K562 (cell line): ENCODE measurements around the gene CYP51A1. TPM values are rescaled to one million over a fixed set of nuclear protein-coding genes. Genes with fewer than 3 reads are reported as not detected.

Experiments
- ARID3A ChIP-seq: IDR thresholded peaks from 2 replicates; pipeline ENCODE4 v1.6.1; 2012; ENCODE audit warnings: low read depth, low read length, improper control_type of control experiment, borderline replicate concordance
- CBX1 ChIP-seq: sonication (generic); IDR thresholded peaks from 2 replicates; pipeline ENCODE4 v1.6.1; 2016; ENCODE audit warnings: antibody characterized with exemption, low read depth, mild to moderate bottlenecking
- CEBPB ChIP-seq: fragments of 450-650 bp; IDR thresholded peaks from 2 replicates; pipeline ENCODE4 v1.6.1; 2016; ENCODE audit warnings: missing genetic modification characterization, missing compliant biosample characterization
- CEBPG ChIP-seq, 3 experiments: fragments of 200-800 bp in 1 of 3; sonication (Bioruptor generic) in 1 of 3; sonication (generic) in 1 of 3; formaldehyde crosslinking in 1 of 3; IDR thresholded peaks in 2 of 3; conservative IDR thresholded peaks in 1 of 3; 2 replicates each; pipeline versions ENCODE4 v1.6.1 to v1.8.0; 2016 to 2022; ENCODE audit warnings: missing compliant biosample characterization in 2 of 3, missing genetic modification characterization in 2 of 3, mild to moderate bottlenecking in 1 of 3, missing genetic modification reagents in 1 of 3
- DLX4 ChIP-seq: fragments of 250-450 bp; sonication (Bioruptor Pico); IDR thresholded peaks from 2 replicates; pipeline ENCODE4 v1.6.1; 2021; ENCODE audit warnings: mild to moderate bottlenecking
- ELF1 ChIP-seq: fragments of 200-800 bp; sonication (Bioruptor generic); IDR thresholded peaks from 2 replicates; pipeline ENCODE4 v1.6.1; 2016; ENCODE audit warnings: missing genetic modification characterization, missing compliant biosample characterization
- ELF2 ChIP-seq: fragments of 250-450 bp; sonication (Bioruptor Pico); IDR thresholded peaks from 2 replicates; pipeline ENCODE4 v1.5.0; 2021; ENCODE audit warnings: mild to moderate bottlenecking
- ESRRA ChIP-seq: fragments of 450-650 bp; IDR thresholded peaks from 2 replicates; pipeline ENCODE4 v1.6.1; 2014; ENCODE audit warnings: low read depth, mild to moderate bottlenecking, moderate library complexity, borderline replicate concordance
- ESRRB ChIP-seq: fragments of 250-450 bp; sonication (Bioruptor Pico); IDR thresholded peaks from 2 replicates; pipeline ENCODE4 v1.5.0; 2020; ENCODE audit warnings: mild to moderate bottlenecking, moderate library complexity, borderline replicate concordance
- LCOR ChIP-seq: sonication (generic); formaldehyde crosslinking; IDR thresholded peaks from 2 replicates; pipeline ENCODE4 v1.8.0; 2022; ENCODE audit warnings: mild to moderate bottlenecking, missing genetic modification reagents
- NFE2L1 ChIP-seq: fragments of 450-650 bp; IDR thresholded peaks from 2 replicates; pipeline ENCODE4 v1.6.1; 2016; ENCODE audit warnings: missing genetic modification characterization, low read depth, mild to moderate bottlenecking, missing compliant biosample characterization, moderate library complexity, borderline replicate concordance
- NFIC ChIP-seq: fragments of 450-650 bp; IDR thresholded peaks from 2 replicates; pipeline ENCODE4 v1.6.1; 2017; ENCODE audit warnings: mild to moderate bottlenecking, inconsistent platforms
- NFIX ChIP-seq: fragments of 250-450 bp; sonication (Bioruptor Pico); IDR thresholded peaks from 2 replicates; pipeline ENCODE4 v1.4.0; 2020; ENCODE audit warnings: low read depth, mild to moderate bottlenecking, moderate library complexity
- PPARD ChIP-seq: fragments of 250-450 bp; sonication (Bioruptor Pico); IDR thresholded peaks from 2 replicates; pipeline ENCODE4 v1.8.0; 2022; ENCODE audit warnings: inconsistent platforms, mild to moderate bottlenecking, moderate library complexity
- RBBP5 ChIP-seq: fragments of 200-600 bp; sonication (generic); IDR thresholded peaks from 2 replicates; pipeline ENCODE4 v1.6.1; 2012; ENCODE audit warnings: borderline replicate concordance, mild to moderate bottlenecking, low read length, control low read depth, inconsistent platforms; ENCODE audit not compliant: insufficient read depth, poor library complexity, severe bottlenecking
- STAG1 ChIP-seq: sonication (generic); formaldehyde crosslinking; IDR thresholded peaks from 2 replicates; pipeline ENCODE4 v1.5.0; 2020; ENCODE audit warnings: missing genetic modification reagents, borderline replicate concordance
- TBP ChIP-seq: optimal IDR thresholded peaks from 2 replicates; pipeline ENCODE3; 2011; ENCODE audit warnings: low read depth, low read length, improper control_type of control experiment
- TCF7L2 ChIP-seq: fragments of 150-350 bp; IDR thresholded peaks from 2 replicates; pipeline ENCODE4 v1.6.1; 2016; ENCODE audit warnings: low read depth, mild to moderate bottlenecking, low read length, moderate library complexity
- ZBTB11 ChIP-seq, 3 experiments: fragments of 200-800 bp in 1 of 3; fragments of 250-450 bp in 1 of 3; fragments of 450-650 bp in 1 of 3; sonication (Bioruptor Pico) in 1 of 3; sonication (Bioruptor generic) in 1 of 3; formaldehyde crosslinking in 1 of 3; IDR thresholded peaks; 2 replicates each; pipeline versions ENCODE4 v1.6.1 to v1.8.0; 2016 to 2022; ENCODE audit warnings: mild to moderate bottlenecking in 2 of 3, missing genetic modification characterization in 2 of 3, missing compliant biosample characterization in 1 of 3, moderate library complexity in 1 of 3
- ZBTB43 ChIP-seq: sonication (generic); formaldehyde crosslinking; IDR thresholded peaks from 2 replicates; pipeline ENCODE4 v1.8.0; 2023; ENCODE audit warnings: mild to moderate bottlenecking, missing genetic modification reagents
- polyA plus RNA-seq, 8 experiments: library from polyadenylated mRNA; depleted of rRNA in 4 of 8; stranded (reverse) in 5 of 8; unstranded in 3 of 8; fragments of >200 nt; fragmentation: Nextera tagmentation in 2 of 8; fragmentation: Illumina TruSeq in 1 of 8; extraction: Ambion mirVana in 2 of 8; extraction: Trizol in 1 of 8; gene quantifications; 2 replicates each; pipeline versions ENCODE4 v1.2.1 to v1.2.3, GENCODE V29; 2011 to 2014; ENCODE audit warnings: inconsistent platforms in 1 of 8, missing spikeins in 1 of 8
- total RNA-seq, 7 experiments: library from RNA; depleted of rRNA in 6 of 7; stranded (reverse); fragments of >200 nt in 6 of 7; fragmentation: Illumina TruSeq in 2 of 7; extraction: Trizol in 2 of 7; gene quantifications; 2 replicates each; pipeline versions ENCODE4 v1.2.1 to v1.2.3, GENCODE V29; 2011 to 2021; ENCODE audit warnings: low replicate concordance in 1 of 7

CYP51A1 gene
- total and polyA plus RNA-seq, 9 of the 15 experiments (the other 6 are each of a cell fraction or from before 2014, with no cell fraction given): 35.4 to 151 (median 80.3) TPM

GRCh38 chr7:92133133-92133736, 1.0 kb downstream of the CYP51A1 start (continued):
- no peak for TF ChIP-seq ARID3A
- no peak for TF ChIP-seq NFIX
- TF ChIP-seq ESRRB (CRISPR knock-in tag): no peak
- no peak for TF ChIP-seq ELF2 (CRISPR knock-in tag)
- no peak for TF ChIP-seq STAG1 (CRISPR knock-in tag)
- TF ChIP-seq TBP: no peak
- TF ChIP-seq RBBP5: no peak
- 0 out of 2 replicates have a peak, but pooled peaks have one; percentile 15 for TF ChIP-seq ZBTB43 (CRISPR knock-in tag)
- no peak for TF ChIP-seq NFIC
- TF ChIP-seq ELF1 (tag): no peak
- TF ChIP-seq CEBPG (CRISPR knock-in tag; IDR thresholded peaks at IDR 0.05): 0 out of 2 replicates have a peak, but pooled peaks have one; percentile 11
- peak in 1 of 2 experiments; percentile 77; a peak in 2 of 4 replicates for TF ChIP-seq CEBPG (tag; conservative IDR thresholded peaks at IDR 0.05 in 1 of 2, IDR thresholded peaks at IDR 0.05 in 1 of 2)
- no peak for TF ChIP-seq ESRRA
- no peak for TF ChIP-seq TCF7L2
- no peak for TF ChIP-seq NFE2L1 (tag)
- peak; percentile 73; the same call in 1 of the 2 replicates for TF ChIP-seq LCOR (CRISPR knock-in tag)
- no peak for TF ChIP-seq ZBTB11 (CRISPR knock-in tag; IDR thresholded peaks at IDR 0.05)
- no peak for TF ChIP-seq CBX1
- TF ChIP-seq CEBPB (tag): peak; percentile 71
- no peak for TF ChIP-seq PPARD (CRISPR knock-in tag)
- TF ChIP-seq DLX4 (CRISPR knock-in tag): no peak
